GM23338 (cell line): ENCODE results near the gene EFHC2. TPM values are rescaled to one million over a fixed set of nuclear protein-coding genes. Genes with fewer than 3 reads are reported as not detected.

ENCODE experiments used
- ATAC-seq: fragments of 200-7000 bp; cut with Tn5 transposase; 3 replicates; pipeline ENCODE4 v1.9.1; 2020
- DNase-seq: peaks from one replicate; pipeline ENCODE4 v3.0.0-alpha.2; 2015; ENCODE audit warnings: low spot score
- H2AFZ ChIP-seq: fragments of 200-600 bp; sonication (generic); 2 replicates; pipeline ENCODE4 v1.8.0; 2016; ENCODE audit warnings: antibody characterized with exemption, mild to moderate bottlenecking, moderate library complexity
- H3F3A ChIP-seq: fragments of 200-600 bp; sonication (generic); replicated peaks from 2 replicates; pipeline ENCODE4 v1.8.0; 2017; ENCODE audit warnings: antibody characterized with exemption, mixed run types, low read depth
- H3K27ac ChIP-seq: fragments of 200-600 bp; sonication (generic); 2 replicates; pipeline ENCODE4 v1.6.1; 2016; ENCODE audit warnings: low read depth
- H3K27me3 ChIP-seq: fragments of 200-600 bp; sonication (generic); 2 replicates; pipeline ENCODE4 v1.8.0; 2016; ENCODE audit warnings: mild to moderate bottlenecking, mixed run types, moderate library complexity; ENCODE audit not compliant: insufficient read depth
- H3K36me3 ChIP-seq: fragments of 200-600 bp; sonication (generic); 2 replicates; pipeline ENCODE4 v1.8.0; 2016; ENCODE audit warnings: mild to moderate bottlenecking; ENCODE audit not compliant: insufficient read depth
- H3K4me1 ChIP-seq: fragments of 200-600 bp; sonication (generic); 2 replicates; pipeline ENCODE4 v1.8.0; 2016; ENCODE audit warnings: mild to moderate bottlenecking, moderate library complexity; ENCODE audit not compliant: insufficient read depth
- H3K4me2 ChIP-seq: fragments of 200-600 bp; sonication (generic); 2 replicates; pipeline ENCODE4 v1.7.1; 2017; ENCODE audit warnings: mixed run types
- H3K4me3 ChIP-seq: fragments of 200-600 bp; sonication (generic); 2 replicates; pipeline ENCODE4 v1.6.1; 2016; ENCODE audit warnings: mixed run types
- H3K79me2 ChIP-seq: fragments of 200-600 bp; sonication (generic); replicated peaks from 2 replicates; pipeline ENCODE4 v1.8.0; 2017; ENCODE audit warnings: mild to moderate bottlenecking; ENCODE audit not compliant: insufficient read depth
- H3K9me2 ChIP-seq: fragments of 200-600 bp; sonication (generic); 2 replicates; pipeline ENCODE4 v1.8.0; 2017; ENCODE audit not compliant: insufficient read depth
- H4K20me1 ChIP-seq: fragments of 200-600 bp; sonication (generic); replicated peaks from 2 replicates; pipeline ENCODE4 v1.8.0; 2017; ENCODE audit warnings: mild to moderate bottlenecking; ENCODE audit not compliant: insufficient read depth
- H3K27ac Mint-ChIP-seq: 2 replicates; pipeline ENCODE4 v1.8.0; 2020; ENCODE audit warnings: inconsistent platforms, mild to moderate bottlenecking, moderate library complexity, mixed read lengths
- H3K27me3 Mint-ChIP-seq: 3 replicates; pipeline ENCODE4 v1.8.0; 2022; ENCODE audit warnings: low read depth, mild to moderate bottlenecking, moderate library complexity, mixed read lengths, inconsistent platforms; ENCODE audit not compliant: insufficient read depth, poor library complexity
- H3K36me3 Mint-ChIP-seq: 3 replicates; pipeline ENCODE4 v1.8.0; 2021; ENCODE audit warnings: low read depth, mild to moderate bottlenecking, inconsistent platforms, moderate library complexity, mixed read lengths
- H3K4me1 Mint-ChIP-seq: 3 replicates; pipeline ENCODE4 v1.8.0; 2020; ENCODE audit warnings: mild to moderate bottlenecking, inconsistent platforms, mixed read lengths
- H3K4me3 Mint-ChIP-seq: 3 replicates; pipeline ENCODE4 v1.8.0; 2021; ENCODE audit warnings: moderate library complexity, mild to moderate bottlenecking, inconsistent platforms, mixed read lengths
- H3K9me3 Mint-ChIP-seq: 3 replicates; pipeline ENCODE4 v1.8.0; 2020; ENCODE audit warnings: moderate library complexity, mild to moderate bottlenecking, inconsistent platforms, mixed read lengths
- CREB1 ChIP-seq: fragments of 250-450 bp; sonication (Bioruptor Pico); IDR thresholded peaks from 2 replicates; pipeline ENCODE4 v1.5.0; 2020; ENCODE audit warnings: low read depth, mild to moderate bottlenecking, moderate library complexity
- EZH2 ChIP-seq: fragments of 200-600 bp; sonication (generic); IDR thresholded peaks from one replicate; pipeline ENCODE4 v1.8.0; 2017; ENCODE audit warnings: antibody characterized with exemption, mild to moderate bottlenecking, low read depth; ENCODE audit not compliant: unreplicated experiment
- EZH2phosphoT487 ChIP-seq: fragments of 200-600 bp; sonication (generic); IDR thresholded peaks from one replicate; pipeline ENCODE4 v1.8.1; 2018; ENCODE audit warnings: antibody characterized with exemption; ENCODE audit not compliant: unreplicated experiment
- JUNB ChIP-seq: IDR thresholded peaks from one replicate; pipeline ENCODE4 v1.6.1; 2016; ENCODE audit warnings: antibody characterized with exemption; ENCODE audit not compliant: unreplicated experiment
- NANOG ChIP-seq: IDR thresholded peaks from 2 replicates; pipeline ENCODE4 v1.6.1; 2016; ENCODE audit warnings: antibody characterized with exemption, borderline replicate concordance
- POLR2AphosphoS5 ChIP-seq: IDR thresholded peaks from 2 replicates; pipeline ENCODE4 v1.6.1; 2016; ENCODE audit warnings: antibody characterized with exemption, low read depth
- REST ChIP-seq: IDR thresholded peaks from one replicate; pipeline ENCODE4 v1.6.1; 2018; ENCODE audit warnings: antibody characterized with exemption; ENCODE audit not compliant: unreplicated experiment
- STAT1 ChIP-seq: IDR thresholded peaks from one replicate; pipeline ENCODE4 v1.6.1; 2016; ENCODE audit warnings: antibody characterized with exemption; ENCODE audit not compliant: unreplicated experiment
- ZNF114 ChIP-seq: fragments of 250-450 bp; sonication (Bioruptor Pico); IDR thresholded peaks from 2 replicates; pipeline ENCODE4 v1.5.0; 2020; ENCODE audit warnings: mild to moderate bottlenecking, moderate library complexity
- ZNF331 ChIP-seq: fragments of 250-450 bp; sonication (Bioruptor Pico); IDR thresholded peaks from 2 replicates; pipeline ENCODE4 v1.5.0; 2020; ENCODE audit warnings: low read depth, mild to moderate bottlenecking, moderate library complexity
- polyA plus RNA-seq: library from polyadenylated mRNA; unstranded; fragments of >200 nt; fragmentation: Nextera tagmentation; extraction: Ambion mirVana; gene quantifications from 2 replicates; pipeline ENCODE4 v1.2.1, GENCODE V29; 2016
- total RNA-seq: library from RNA; depleted of rRNA; stranded (reverse); fragments of >200 nt; shearing (Covaris generic); gene quantifications from 2 replicates; pipeline ENCODE4 v1.2.3, GENCODE V29; 2014
- TF ChIP-seq, protein P1 (sequence below), 2 experiments: fragments of 200-600 bp in 1 of 2; sonication (generic) in 1 of 2; conservative IDR thresholded peaks; 2 replicates each; pipeline versions ENCODE4 v1.5.1 to v1.6.1; 2016 to 2017; ENCODE audit warnings: antibody characterized with exemption in 2 of 2, low read depth in 2 of 2, mild to moderate bottlenecking in 2 of 2, moderate library complexity in 1 of 2

Gene EFHC2
- total and polyA plus RNA-seq, 2 experiments from 2014 or later, result 3.1 to 3.2 TPM

DNA sequence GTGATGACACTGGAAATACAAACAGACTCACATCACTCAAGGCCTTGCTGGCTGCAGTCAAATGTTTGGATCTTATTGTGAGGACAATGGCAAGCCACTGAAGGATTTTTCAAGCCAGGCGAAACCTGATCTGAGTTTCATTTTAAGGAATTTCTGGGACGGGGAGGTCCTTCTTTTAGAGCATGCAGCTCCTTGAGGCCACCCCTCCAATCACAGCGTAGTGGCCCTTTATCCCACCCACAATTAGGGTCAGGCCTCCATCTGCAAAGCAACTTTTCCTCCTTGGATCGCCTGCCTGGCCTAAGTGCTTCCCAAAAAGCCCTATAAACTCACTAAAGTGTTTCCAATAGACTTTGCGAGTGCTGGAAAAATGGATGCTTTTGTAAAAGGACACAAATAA, 115.5 kb downstream of the EFHC2 start:
- Mint-ChIP-seq H3K36me3 (no peaks in the 10 kb centered on the region), H3K27ac (no peak overlapping the region), H3K27me3 (peaks cover 5% of the 10 kb centered on the region), H3K9me3 (no peaks in the 10 kb centered on the region), H3K4me1 (peaks cover 19% of the 10 kb centered on the region), H3K4me3 (no peak overlapping the region)
- DNase-seq (peak; percentile 51), ATAC-seq (peak; percentile 53; the same call in 2 of the 3 replicates)
- no peak overlapping the region for H3K4me2 ChIP-seq
- no peaks in the 10 kb centered on the region for H3K79me2 ChIP-seq
- H3K27me3 ChIP-seq, result no peaks in the 10 kb centered on the region
- H3K27ac ChIP-seq, result no peak overlapping the region
- H3K4me1 ChIP-seq, result no peaks in the 10 kb centered on the region
- no peaks in the 10 kb centered on the region for H3K36me3 ChIP-seq
- no peaks in the 10 kb centered on the region for H4K20me1 ChIP-seq
- H3K9me2 ChIP-seq, result no peaks in the 10 kb centered on the region
- H3K4me3 ChIP-seq, result no peak overlapping the region
- no peaks in the 10 kb centered on the region for H3F3A ChIP-seq
- no peak for TF ChIP-seq ZNF114
- no peak for TF ChIP-seq EZH2phosphoT487
- TF ChIP-seq, protein P1, sequence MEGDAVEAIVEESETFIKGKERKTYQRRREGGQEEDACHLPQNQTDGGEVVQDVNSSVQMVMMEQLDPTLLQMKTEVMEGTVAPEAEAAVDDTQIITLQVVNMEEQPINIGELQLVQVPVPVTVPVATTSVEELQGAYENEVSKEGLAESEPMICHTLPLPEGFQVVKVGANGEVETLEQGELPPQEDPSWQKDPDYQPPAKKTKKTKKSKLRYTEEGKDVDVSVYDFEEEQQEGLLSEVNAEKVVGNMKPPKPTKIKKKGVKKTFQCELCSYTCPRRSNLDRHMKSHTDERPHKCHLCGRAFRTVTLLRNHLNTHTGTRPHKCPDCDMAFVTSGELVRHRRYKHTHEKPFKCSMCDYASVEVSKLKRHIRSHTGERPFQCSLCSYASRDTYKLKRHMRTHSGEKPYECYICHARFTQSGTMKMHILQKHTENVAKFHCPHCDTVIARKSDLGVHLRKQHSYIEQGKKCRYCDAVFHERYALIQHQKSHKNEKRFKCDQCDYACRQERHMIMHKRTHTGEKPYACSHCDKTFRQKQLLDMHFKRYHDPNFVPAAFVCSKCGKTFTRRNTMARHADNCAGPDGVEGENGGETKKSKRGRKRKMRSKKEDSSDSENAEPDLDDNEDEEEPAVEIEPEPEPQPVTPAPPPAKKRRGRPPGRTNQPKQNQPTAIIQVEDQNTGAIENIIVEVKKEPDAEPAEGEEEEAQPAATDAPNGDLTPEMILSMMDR (conservative IDR thresholded peaks at IDR 0.05; ENCODE audit: low read depth in 2 of 2), result no peak
- H2AFZ ChIP-seq, result peak overlapping the region; percentile 49

DNA sequence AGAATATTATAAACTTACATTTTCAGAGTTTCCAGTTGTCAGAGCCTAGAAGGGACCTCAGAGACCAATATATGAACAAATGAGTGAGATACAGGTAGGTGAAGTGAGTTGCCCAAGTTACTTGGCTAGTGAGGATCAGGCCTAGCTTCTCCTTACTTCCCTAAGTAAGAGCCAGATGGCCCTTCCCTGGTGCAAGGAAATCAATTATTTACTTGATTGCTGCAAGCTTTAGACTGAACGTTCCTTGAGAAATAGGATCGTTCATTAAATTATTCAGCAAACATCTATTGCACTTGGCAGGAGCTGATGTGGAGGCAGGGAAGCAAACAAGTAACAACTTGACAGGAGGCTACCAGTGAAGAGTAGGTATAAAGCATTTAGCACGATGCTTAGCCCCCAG, 117.8 kb downstream of the EFHC2 start:
- Histone ChIP-seq H3K4me3 (no peak overlapping the region), H3K27me3 (no peaks in the 10 kb centered on the region), H3K9me2 (no peaks in the 10 kb centered on the region), H4K20me1 (no peaks in the 10 kb centered on the region), H3K36me3 (no peaks in the 10 kb centered on the region), H3K4me2 (no peak overlapping the region), H2AFZ (no peak overlapping the region), H3K79me2 (no peaks in the 10 kb centered on the region), H3K27ac (no peak overlapping the region), H3F3A (no peaks in the 10 kb centered on the region), H3K4me1 (no peaks in the 10 kb centered on the region)
- Mint-ChIP-seq H3K4me3 (no peak overlapping the region), H3K27ac (no peak overlapping the region), H3K36me3 (no peaks in the 10 kb centered on the region), H3K4me1 (peaks cover 19% of the 10 kb centered on the region), H3K27me3 (peaks cover 5% of the 10 kb centered on the region), H3K9me3 (no peaks in the 10 kb centered on the region)
- DNase-seq (no peak), ATAC-seq (no peak)
- TF ChIP-seq JUNB (no peak), STAT1 (no peak), POLR2AphosphoS5 (no peak), ZNF331 (CRISPR knock-in tag) (no peak), REST (no peak), CREB1 (CRISPR knock-in tag) (no peak), ZNF114 (no peak), NANOG (no peak), EZH2 (no peak), EZH2phosphoT487 (no peak)
- TF ChIP-seq, protein P1 (conservative IDR thresholded peaks at IDR 0.05; ENCODE audit: low read depth in 2 of 2), result no peak
